ENCODE measurements around the gene PITX2.

Gene PITX2

DNA sequence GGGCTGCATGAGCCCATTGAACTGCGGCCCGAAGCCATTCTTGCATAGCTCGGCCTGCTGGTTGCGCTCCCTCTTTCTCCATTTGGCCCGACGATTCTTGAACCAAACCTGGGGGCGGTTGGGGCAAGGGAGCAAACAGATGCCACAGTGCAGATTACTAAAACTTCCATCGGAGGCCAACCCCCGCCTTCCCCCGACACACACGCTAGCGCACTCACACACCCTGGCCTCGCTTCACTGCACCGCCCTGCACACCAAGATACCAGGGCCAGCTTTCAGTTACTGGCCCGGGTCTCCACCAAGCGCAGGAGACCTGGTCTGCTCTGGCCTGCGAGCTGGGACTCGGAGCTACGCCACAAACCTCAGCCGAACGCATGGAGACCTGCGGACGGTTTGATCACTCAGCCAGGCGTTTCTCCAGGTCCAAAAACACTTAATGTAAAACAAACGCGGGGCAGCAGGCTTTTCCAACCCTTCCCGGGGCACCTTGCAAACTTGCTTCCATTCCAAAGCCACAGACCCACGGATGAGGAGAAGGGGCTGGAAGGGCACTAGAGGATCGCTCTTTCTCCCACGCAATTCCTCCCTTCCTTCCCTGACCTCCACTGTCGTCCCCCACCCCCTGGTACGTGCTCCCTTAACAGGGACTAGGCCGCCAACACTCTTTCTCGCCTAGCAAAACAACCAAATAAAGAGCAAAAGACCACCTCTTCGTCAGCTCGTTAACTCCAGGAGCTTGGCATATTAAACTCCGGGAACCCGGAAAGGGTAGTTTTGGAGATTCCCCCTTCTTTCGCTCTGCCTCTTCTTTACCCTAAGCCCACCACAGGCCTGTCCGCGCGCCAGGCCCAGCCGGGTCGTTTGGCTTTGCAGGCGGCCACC is 4.1 kb downstream of the PITX2 start:
- no peak for TF ChIP-seq CTCF (IDR thresholded peaks at IDR 0.05; ENCODE audit: extremely low read depth, insufficient read depth, missing control alignments)
- DNase-seq (ENCODE audit: low spot score): peak; percentile 33
- in situ Hi-C loops (cut with MboI; ENCODE audit: low pct_unique_long_range_greater_than_20kb, low sequenced_read_pairs, unreplicated experiment): no loop called here

- DNase-seq (ENCODE audit: low spot score): peak; percentile 23
- in situ Hi-C loops (cut with MboI; ENCODE audit: low pct_unique_long_range_greater_than_20kb, low sequenced_read_pairs, unreplicated experiment): no loop called here
- no peak for TF ChIP-seq CTCF (IDR thresholded peaks at IDR 0.05; ENCODE audit: extremely low read depth, insufficient read depth, missing control alignments)
Observed at GRCh38 chr4:110617646-110618580, 5.0 kb downstream of the PITX2 start.

- in situ Hi-C loops (cut with MboI; ENCODE audit: low pct_unique_long_range_greater_than_20kb, low sequenced_read_pairs, unreplicated experiment): no loop called here
- no peak for DNase-seq (ENCODE audit: low spot score)
- no peak for TF ChIP-seq CTCF (IDR thresholded peaks at IDR 0.05; ENCODE audit: extremely low read depth, insufficient read depth, missing control alignments)
Observed at GRCh38 chr4:110617075-110617640, 5.7 kb downstream of the PITX2 start.

DNA sequence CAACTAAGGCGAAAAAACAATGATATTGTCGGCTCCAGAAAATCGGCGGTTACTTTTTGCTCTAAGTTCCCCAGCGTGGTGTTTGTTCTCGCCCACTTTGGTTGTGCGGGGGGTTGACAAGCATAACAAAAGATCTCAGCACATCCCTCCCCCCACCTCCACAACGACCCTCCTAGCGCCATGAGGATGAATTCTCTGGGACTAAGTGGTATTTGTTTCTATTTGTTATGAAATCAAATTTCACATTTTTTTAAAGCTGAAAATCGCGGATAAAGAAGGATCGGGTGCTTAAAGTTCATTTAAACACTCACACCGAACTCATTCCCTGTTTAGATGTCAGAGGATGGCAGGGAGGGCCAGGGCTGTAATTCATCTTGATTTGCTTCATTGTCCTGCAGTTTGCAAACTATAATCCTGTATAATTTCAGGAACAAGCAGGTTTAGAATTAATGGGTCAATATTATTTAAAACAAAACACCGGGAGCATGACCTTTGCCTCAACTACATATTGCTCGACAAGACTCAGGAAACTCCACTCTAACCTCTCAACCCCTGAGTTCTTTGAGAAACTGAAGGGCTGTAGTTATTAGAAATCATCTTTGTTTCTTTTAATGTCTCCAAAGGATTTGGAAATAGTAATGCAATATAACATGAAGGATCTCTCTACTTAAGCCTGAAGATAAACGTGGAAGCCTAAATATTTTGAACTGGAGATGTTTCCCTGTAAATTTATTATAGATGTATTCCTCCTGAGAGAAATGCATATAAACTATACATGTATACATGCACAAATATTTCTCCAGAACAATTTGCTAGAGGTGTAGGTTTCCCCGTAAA is 6.4 kb downstream of the PITX2 start:
- in situ Hi-C loops (cut with MboI; ENCODE audit: low pct_unique_long_range_greater_than_20kb, low sequenced_read_pairs, unreplicated experiment): no loop called here
- DNase-seq (ENCODE audit: low spot score): peak; percentile 12
- no peak for TF ChIP-seq CTCF (IDR thresholded peaks at IDR 0.05; ENCODE audit: extremely low read depth, insufficient read depth, missing control alignments)

DNA sequence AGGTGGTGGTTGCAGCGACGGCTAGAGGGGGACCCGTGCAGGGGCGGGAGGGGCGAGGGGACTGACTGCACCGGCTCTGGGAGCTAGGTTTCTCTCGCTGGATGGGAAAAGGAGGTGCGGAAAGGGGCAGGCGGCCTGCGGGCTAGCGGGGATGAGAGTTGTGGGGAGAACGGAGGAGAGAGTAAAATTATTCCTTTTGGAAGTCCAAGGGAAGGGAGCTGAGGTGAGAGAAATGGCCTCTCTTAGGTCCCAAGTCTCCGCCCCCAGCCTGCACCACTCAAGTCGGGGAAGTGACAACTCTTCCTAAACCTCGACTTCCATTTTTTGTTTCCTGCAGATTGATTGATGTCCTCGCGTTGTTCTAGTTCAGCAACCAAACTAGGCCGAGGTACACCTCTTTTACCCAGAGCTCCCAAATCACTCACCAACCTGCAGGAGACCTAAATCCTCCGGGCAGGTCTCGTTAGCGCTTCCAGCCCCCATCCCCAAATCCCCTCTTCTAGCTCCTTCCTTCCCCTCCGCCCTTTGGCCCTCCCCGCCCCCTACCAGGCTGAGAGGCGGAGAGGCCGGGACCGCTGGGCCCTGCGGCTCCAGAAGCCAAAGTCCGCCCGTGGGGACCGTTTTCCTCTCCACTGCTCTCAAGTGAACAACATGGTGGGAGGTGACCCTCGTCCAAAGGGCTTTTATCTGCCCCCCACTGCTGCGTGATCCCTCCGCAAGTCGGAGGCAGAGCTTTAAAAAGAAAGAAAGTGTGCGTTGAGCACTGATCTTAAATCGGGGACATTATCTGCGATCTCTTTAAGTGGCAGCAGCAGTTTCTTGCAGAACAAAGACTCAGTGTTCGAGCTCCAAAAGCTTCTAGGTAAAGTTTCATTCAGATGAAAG is 7.3 kb downstream of the PITX2 start:
- no peak for TF ChIP-seq CTCF (IDR thresholded peaks at IDR 0.05; ENCODE audit: extremely low read depth, insufficient read depth, missing control alignments)
- in situ Hi-C loops (cut with MboI; ENCODE audit: low pct_unique_long_range_greater_than_20kb, low sequenced_read_pairs, unreplicated experiment): no loop called here
- peak; percentile 34 for DNase-seq (ENCODE audit: low spot score)
